Inflammatory macrophage treated with lipopolysaccharide for 1 hour (primary cell): ENCODE data around the gene FHIT.

Source experiments
- DNase-seq, 2 donors: peaks; one replicate each; pipeline ENCODE4 v3.0.0-alpha.2; 2020 to 2022

The FHIT gene

GRCh38 chr3:60131618-60132017 lies 1119.6 kb downstream of the FHIT start:
- no peak for DNase-seq

DNA sequence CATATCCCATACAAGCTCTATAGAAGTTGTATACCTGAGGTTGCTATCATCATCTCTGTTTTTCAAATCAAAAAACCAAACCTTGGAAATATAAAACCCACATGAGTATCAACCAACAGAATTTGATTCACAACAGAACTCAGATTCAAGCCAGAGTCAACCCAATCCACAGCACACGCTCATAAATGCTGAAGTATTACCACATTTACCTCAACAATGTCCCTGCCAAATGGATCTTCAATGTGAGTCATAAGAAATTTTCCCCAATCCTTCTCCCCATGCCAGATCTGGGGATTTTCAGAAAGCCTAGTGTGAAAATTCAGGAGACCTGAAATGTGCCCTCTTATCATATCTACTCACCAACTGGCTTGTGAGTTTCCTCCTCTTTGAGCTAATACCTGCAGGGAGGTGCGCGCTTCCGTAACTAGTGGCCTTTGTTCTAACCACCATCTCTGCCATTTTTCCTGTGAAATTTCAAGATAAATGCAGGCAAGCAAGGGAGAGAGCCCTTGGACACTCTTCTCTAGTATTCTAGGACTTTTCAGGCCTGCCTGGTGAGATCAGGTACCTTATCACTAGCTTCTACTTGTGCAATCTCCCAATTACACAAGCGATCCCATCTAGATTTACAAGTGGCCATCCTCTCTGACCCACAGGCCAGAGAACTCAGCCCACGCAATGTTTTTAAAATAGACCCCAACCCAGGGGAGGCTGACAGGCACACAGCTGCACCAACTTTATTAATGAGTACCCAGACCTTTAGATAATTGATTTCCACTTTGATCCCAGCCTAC lies 1124.5 kb downstream of the FHIT start:
- no peak for DNase-seq

DNA sequence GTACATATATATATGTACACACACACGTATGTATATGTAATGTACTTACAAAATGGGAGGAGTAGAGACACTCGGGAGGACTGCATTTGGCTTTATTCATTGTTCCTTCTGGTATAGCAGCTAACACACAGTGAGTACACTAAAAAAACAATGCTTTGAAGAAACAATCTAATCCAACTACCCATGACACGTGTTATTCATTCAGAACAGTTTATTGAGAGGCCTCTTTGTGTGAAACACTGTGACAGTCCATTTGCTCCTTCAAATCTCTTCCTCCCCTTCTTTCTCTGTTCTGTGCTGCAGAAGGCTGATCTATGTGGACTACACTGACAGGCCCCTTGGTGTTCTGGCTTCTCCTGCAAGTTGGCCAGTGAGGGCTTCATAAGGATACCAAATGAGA lies 1125.6 kb downstream of the FHIT start:
- no peak for DNase-seq

DNA sequence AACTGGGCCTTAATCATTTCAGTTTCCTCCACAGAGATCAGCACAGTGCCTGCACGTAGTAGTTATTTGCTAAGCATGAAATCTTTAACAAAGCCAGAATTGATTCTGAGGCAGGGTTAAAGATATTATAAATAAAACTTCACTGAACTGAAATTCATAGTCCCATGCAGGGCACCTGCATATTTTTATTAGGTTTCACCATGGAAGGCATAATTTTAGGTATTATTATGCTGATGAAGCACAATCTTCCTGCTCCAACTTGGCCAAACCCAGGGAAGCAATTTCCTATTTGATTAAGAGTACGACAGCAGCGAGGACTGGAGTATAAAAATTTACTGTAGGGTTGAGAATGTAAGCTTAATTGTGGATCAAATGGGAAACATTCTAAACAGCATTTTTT lies 1131.0 kb downstream of the FHIT start:
- DNase-seq = no peak

- no peak for DNase-seq
These were observed 1137.1 kb downstream of the FHIT start for GRCh38 chr3:60114191-60114590.

DNA sequence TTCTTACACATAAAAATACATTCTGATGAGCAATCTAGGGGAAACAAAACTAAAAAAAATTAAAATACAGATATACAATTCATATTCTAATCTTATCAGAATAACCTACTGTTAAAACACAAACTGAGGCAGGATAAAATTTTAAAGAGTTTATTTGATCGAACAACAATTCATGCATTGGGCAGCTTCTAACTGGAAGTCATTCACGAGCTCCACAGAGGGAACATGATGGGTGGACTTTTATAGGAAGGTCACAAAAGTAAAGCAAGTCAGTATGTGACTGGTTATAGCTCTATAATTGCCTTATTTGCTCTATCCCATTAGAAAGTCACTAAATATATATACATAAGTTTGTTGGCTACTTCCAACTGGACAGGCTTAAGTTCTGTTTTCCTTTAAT lies 1144.0 kb downstream of the FHIT start:
- DNase-seq = no peak

DNA sequence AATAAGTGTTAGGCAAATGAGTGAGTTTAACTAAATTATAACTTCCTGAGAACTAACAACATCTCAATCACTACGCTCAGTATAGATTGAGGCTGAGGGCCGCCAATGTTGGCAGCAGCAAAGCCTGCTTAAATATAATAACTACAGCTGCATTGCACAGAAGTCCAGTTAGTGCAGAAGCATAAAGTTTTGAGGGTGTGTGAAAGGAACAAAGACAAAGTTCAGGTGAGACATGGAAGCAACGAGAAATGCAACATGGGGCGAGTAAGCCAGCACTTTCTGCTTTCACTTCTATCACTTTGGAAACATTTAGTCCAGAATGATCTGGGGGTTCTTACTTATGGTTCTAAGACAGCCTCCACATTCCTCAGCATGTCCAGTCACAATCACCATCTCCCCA lies 1149.1 kb downstream of the FHIT start:
- DNase-seq = no peak

DNA sequence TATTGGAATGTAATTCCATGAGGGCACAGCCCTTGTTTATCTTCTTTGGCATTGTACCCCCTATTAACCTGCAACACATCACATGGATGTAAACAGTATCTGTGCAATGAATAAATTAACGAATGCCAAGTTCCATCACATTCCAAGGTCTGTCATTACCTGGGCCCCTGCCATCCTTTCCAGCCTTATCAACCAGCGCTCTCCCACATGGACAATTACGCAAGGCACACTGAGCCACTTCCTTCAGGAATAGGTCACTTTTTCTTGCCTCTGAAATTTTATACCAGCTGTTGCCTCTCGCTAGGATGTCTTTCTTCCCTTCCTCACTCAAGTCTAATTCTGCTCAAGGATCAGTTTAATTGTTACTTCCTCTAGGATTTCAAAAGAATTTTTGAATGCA lies 1149.6 kb downstream of the FHIT start:
- no peak for DNase-seq

DNA sequence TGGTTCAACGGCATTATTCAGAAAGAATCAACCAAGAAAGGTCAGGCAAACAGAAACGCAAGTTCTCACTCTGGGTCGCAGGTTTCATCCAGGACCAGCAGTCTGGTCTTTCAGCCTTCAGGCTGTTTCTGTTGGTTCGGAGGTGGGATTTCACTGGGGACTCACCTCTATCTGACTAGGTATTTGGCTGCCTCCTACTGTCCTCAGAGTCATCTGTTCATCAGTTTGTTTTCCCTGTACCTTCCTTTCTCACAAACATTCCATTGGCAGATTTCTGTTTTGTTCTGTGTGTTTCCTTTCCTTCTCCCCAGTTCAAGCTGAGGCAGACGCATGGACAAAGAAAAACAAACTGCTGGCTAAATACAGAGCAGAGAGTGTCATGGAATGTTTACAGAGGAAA lies 1154.8 kb downstream of the FHIT start:
- no peak for DNase-seq

DNA sequence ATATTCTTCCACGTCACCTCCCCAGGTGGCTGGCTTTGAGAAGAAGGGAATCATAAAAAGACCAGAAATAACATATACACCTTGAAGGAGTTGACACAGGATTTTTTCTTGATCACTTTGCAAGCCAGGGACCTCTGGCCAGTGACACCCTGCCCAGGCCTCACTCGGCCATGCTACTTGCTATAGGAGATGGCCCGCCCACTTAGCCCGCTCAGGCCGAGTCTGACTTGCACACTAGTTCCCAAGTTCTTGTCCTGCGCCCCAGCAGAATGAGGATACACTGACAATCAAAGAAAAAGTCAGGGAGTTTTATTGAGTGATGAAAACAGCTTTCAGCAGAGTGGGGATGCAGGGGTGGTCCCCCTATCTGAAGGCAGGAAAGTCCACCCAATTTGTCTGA lies 1155.3 kb downstream of the FHIT start:
- no peak for DNase-seq

DNA sequence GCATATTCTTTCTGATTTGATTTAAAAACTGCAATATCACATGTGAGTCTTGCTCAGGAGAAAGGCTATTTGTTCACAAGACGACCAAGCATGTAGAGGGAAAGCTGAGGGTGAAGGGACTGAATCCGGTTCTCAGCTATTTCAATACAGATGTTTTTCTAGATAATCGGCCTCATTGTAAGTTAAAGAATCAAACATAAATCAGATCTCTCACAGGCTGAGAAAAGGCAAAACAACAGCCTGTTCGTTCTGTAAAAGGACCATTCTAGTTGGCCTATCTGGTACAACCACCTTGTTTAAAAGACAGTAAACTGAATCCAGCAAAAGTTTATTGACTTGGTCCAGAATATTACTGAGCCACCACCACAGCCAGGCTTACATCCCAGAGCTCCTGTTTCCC lies 1155.7 kb downstream of the FHIT start:
- no peak for DNase-seq

GRCh38 chr3:60094392-60094947 lies 1156.8 kb downstream of the FHIT start:
- no peak for DNase-seq

GRCh38 chr3:60090548-60090947 lies 1160.7 kb downstream of the FHIT start:
- no peak for DNase-seq

- DNase-seq = peak; percentile 9 to 26
These were observed 1164.4 kb downstream of the FHIT start for GRCh38 chr3:60086811-60087210.

GRCh38 chr3:60085649-60086048 lies 1165.6 kb downstream of the FHIT start:
- DNase-seq = peak in 1 of 2 donors; percentile 28

GRCh38 chr3:60081381-60082095 lies 1169.7 kb downstream of the FHIT start:
- DNase-seq = no peak

- DNase-seq = no peak
These were observed 1170.6 kb downstream of the FHIT start for GRCh38 chr3:60080648-60081047.

DNA sequence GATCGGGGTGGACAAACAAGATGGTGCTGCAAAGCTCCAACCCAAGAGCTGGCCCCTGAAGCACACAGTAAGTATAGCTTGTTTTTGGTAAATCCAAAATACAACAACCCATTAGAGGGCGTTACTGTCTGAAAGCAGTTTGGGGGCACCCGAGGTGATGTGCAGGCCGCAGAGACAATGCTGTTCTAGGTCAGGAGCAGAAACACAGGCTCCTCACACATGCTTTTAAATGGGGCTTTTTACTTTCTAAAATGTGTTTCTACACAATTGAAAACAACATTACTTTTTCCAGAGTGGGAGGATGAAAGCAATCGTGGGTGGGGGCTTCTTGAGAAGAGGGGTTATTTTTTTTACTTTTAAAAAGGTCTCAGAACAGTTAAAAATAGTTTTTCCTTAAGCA lies 1172.2 kb downstream of the FHIT start:
- no peak for DNase-seq

- peak; percentile 68 to 76 for DNase-seq
These were observed 1174.9 kb downstream of the FHIT start for GRCh38 chr3:60076331-60076730.

DNA sequence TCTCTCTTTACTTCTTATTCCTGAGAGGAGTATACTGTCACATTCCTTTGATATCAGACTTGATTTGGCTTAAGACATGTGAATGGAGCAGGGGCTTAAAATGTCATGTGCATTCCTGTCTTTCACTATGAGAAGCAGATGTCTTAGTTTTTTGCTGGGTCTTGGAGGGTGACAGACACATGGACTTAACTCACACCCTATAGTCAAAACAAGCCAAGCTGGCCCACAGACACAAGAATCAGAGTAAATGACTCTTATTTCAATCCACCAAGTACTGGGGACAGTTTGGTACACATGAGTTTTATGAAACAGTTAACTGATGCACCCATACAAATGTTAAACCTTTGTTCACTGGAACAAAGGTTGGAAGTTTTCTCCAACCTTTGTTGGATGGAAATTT lies 1177.3 kb downstream of the FHIT start:
- no peak for DNase-seq

GRCh38 chr3:60073228-60073627 lies 1178.0 kb downstream of the FHIT start:
- DNase-seq = no peak

- no peak for DNase-seq
These were observed 1180.9 kb downstream of the FHIT start for GRCh38 chr3:60070366-60070765.

DNA sequence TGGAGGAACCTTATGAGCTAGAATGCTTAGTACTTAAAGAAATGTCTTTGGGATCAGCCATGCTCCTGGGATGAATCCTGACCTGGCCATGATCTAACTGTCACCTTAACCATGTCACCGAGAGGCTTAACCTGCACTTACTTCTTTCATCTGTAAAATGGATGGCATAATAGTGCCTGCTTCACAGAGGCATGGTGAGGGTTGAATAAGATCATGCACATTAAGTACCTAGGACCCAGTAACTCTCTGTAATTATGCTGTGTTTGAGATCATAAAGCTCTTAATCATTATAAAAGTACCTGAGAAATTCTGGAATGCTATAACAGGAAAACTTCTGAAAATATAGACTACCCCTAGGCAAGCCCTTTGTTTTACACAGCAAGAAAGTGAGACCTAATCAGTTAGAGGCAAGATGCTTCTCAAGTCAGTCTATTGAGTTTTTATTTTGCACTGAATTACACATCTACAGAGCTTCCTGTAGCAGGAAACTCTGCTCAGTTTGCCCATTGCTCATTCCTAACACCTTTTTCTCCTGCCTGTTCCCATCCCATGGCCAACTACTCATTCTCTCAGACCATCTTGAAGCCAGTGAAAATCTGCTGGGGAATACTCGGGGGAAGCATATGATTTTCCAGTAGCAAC lies 1185.9 kb downstream of the FHIT start:
- no peak for DNase-seq
